ENCODE results near the gene SPINK5. TPM values are rescaled to one million over a fixed set of nuclear protein-coding genes. Genes with fewer than 3 reads are reported as not detected.

SPINK5 gene, protein sequence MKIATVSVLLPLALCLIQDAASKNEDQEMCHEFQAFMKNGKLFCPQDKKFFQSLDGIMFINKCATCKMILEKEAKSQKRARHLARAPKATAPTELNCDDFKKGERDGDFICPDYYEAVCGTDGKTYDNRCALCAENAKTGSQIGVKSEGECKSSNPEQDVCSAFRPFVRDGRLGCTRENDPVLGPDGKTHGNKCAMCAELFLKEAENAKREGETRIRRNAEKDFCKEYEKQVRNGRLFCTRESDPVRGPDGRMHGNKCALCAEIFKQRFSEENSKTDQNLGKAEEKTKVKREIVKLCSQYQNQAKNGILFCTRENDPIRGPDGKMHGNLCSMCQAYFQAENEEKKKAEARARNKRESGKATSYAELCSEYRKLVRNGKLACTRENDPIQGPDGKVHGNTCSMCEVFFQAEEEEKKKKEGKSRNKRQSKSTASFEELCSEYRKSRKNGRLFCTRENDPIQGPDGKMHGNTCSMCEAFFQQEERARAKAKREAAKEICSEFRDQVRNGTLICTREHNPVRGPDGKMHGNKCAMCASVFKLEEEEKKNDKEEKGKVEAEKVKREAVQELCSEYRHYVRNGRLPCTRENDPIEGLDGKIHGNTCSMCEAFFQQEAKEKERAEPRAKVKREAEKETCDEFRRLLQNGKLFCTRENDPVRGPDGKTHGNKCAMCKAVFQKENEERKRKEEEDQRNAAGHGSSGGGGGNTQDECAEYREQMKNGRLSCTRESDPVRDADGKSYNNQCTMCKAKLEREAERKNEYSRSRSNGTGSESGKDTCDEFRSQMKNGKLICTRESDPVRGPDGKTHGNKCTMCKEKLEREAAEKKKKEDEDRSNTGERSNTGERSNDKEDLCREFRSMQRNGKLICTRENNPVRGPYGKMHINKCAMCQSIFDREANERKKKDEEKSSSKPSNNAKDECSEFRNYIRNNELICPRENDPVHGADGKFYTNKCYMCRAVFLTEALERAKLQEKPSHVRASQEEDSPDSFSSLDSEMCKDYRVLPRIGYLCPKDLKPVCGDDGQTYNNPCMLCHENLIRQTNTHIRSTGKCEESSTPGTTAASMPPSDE
- polyA plus RNA-seq (1.8 and 3.7 TPM in 2 replicates), polyA minus RNA-seq (0.97 and 1.6 TPM in 2 replicates)

DNA sequence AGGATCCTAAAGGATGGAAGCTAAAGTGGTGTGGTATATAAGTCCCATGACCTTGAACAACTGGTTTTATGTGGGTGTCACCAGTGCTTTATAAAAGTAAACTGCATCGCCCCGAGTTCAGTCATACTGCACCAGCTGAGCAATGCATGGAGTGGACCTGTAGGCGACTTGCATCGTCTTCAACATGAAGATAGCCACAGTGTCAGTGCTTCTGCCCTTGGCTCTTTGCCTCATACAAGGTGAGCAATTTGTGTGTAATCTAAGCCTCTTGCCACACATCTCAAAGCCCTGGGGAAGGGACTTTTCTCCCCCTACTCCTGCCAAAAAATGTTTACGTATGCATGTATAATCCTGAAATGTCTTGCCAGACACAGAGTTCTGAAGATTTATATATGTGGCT is at the start of gene SPINK5:
SPINK5 (plus strand) TSS at position 120 of the 400 bp plus-strand sequence; CDS start at position 185, 65 bp downstream.
- no peaks in the 10 kb centered on the region for H3K79me2 ChIP-seq (replicated peaks; ENCODE audit: insufficient read depth, low read length)
- no peaks in the 10 kb centered on the region for H3K36me3 ChIP-seq (ENCODE audit: insufficient read depth, low read length)
- no peaks in the 10 kb centered on the region for H3K27me3 ChIP-seq (ENCODE audit: insufficient read depth, low read depth, low read length)
- TF ChIP-seq RAD21 (conservative IDR thresholded peaks at IDR 0.05) (no peak), MXI1 (conservative IDR thresholded peaks at IDR 0.05; ENCODE audit: poor library complexity, severe bottlenecking) (no peak), EZH2 (IDR thresholded peaks at IDR 0.05; ENCODE audit: borderline replicate concordance, insufficient read depth, low read length, poor library complexity, severe bottlenecking) (no peak), SMC3 (conservative IDR thresholded peaks at IDR 0.05; ENCODE audit: poor library complexity) (no peak), EP300 (conservative IDR thresholded peaks at IDR 0.05; ENCODE audit: poor library complexity, severe bottlenecking) (no peak), TAF1 (IDR thresholded peaks at IDR 0.05; ENCODE audit: low read depth) (no peak), POLR2AphosphoS5 (IDR thresholded peaks at IDR 0.05) (no peak)
- TF ChIP-seq, protein P1, sequence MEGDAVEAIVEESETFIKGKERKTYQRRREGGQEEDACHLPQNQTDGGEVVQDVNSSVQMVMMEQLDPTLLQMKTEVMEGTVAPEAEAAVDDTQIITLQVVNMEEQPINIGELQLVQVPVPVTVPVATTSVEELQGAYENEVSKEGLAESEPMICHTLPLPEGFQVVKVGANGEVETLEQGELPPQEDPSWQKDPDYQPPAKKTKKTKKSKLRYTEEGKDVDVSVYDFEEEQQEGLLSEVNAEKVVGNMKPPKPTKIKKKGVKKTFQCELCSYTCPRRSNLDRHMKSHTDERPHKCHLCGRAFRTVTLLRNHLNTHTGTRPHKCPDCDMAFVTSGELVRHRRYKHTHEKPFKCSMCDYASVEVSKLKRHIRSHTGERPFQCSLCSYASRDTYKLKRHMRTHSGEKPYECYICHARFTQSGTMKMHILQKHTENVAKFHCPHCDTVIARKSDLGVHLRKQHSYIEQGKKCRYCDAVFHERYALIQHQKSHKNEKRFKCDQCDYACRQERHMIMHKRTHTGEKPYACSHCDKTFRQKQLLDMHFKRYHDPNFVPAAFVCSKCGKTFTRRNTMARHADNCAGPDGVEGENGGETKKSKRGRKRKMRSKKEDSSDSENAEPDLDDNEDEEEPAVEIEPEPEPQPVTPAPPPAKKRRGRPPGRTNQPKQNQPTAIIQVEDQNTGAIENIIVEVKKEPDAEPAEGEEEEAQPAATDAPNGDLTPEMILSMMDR (IDR thresholded peaks at IDR 0.05; ENCODE audit: poor library complexity, severe bottlenecking) = no peak
- TF ChIP-seq, protein P2, sequence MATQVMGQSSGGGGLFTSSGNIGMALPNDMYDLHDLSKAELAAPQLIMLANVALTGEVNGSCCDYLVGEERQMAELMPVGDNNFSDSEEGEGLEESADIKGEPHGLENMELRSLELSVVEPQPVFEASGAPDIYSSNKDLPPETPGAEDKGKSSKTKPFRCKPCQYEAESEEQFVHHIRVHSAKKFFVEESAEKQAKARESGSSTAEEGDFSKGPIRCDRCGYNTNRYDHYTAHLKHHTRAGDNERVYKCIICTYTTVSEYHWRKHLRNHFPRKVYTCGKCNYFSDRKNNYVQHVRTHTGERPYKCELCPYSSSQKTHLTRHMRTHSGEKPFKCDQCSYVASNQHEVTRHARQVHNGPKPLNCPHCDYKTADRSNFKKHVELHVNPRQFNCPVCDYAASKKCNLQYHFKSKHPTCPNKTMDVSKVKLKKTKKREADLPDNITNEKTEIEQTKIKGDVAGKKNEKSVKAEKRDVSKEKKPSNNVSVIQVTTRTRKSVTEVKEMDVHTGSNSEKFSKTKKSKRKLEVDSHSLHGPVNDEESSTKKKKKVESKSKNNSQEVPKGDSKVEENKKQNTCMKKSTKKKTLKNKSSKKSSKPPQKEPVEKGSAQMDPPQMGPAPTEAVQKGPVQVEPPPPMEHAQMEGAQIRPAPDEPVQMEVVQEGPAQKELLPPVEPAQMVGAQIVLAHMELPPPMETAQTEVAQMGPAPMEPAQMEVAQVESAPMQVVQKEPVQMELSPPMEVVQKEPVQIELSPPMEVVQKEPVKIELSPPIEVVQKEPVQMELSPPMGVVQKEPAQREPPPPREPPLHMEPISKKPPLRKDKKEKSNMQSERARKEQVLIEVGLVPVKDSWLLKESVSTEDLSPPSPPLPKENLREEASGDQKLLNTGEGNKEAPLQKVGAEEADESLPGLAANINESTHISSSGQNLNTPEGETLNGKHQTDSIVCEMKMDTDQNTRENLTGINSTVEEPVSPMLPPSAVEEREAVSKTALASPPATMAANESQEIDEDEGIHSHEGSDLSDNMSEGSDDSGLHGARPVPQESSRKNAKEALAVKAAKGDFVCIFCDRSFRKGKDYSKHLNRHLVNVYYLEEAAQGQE (IDR thresholded peaks at IDR 0.05; ENCODE audit: borderline replicate concordance) = no peak
- no peak within 1 kb of the TSS for H3K4me2 ChIP-seq (ENCODE audit: low read length)
- no peaks in the 10 kb centered on the region for H3K9me2 ChIP-seq (ENCODE audit: insufficient read depth, low read length)
- H4K20me1 ChIP-seq (ENCODE audit: insufficient read depth) = no peaks in the 10 kb centered on the region
- no peaks in the 10 kb centered on the region for H3F3A ChIP-seq (ENCODE audit: insufficient read depth, low read length, poor library complexity, severe bottlenecking)
- H3K27ac ChIP-seq (ENCODE audit: low read length) = no peak within 1 kb of the TSS
- H3K4me3 ChIP-seq (ENCODE audit: low read length) = no peak within 1 kb of the TSS
- no peak within 1 kb of the TSS for H2AFZ ChIP-seq (ENCODE audit: low read depth, low read length)
- no peaks in the 10 kb centered on the region for H3K9me3 ChIP-seq (ENCODE audit: low read length)
- H3K9ac ChIP-seq (ENCODE audit: low read length) = no peak within 1 kb of the TSS

DNA sequence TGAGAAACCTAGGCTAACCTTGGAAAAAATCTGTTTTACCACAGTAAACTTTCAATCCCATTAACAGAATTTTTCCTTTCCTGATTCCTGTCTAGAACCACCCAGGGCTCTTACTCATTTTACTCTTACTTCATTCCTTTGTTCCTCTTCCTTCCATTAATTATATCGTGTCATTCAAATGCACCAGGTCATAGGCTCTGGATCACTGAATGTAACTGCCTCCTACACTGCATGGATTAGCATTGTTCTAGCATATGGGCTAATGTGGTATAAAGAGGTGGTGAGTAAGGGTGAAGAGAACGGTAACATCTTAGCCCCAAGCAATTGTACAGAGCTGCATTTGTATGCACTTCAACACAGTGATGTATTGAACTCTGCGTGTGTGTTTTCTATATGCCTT is 49.5 kb upstream of the SPINK5 start:
- H3K9ac ChIP-seq (ENCODE audit: low read length) = no peak overlapping the region
- no peaks in the 10 kb centered on the region for H3K9me3 ChIP-seq (ENCODE audit: low read length)
- H4K20me1 ChIP-seq (ENCODE audit: insufficient read depth) = no peaks in the 10 kb centered on the region
- no peak overlapping the region for H3K4me2 ChIP-seq (ENCODE audit: low read length)
- no peaks in the 10 kb centered on the region for H3K27me3 ChIP-seq (ENCODE audit: insufficient read depth, low read depth, low read length)
- H2AFZ ChIP-seq (ENCODE audit: low read depth, low read length) = no peak overlapping the region
- no peak overlapping the region for H3K4me3 ChIP-seq (ENCODE audit: low read length)
- TF ChIP-seq, protein P1 (IDR thresholded peaks at IDR 0.05; ENCODE audit: poor library complexity, severe bottlenecking) = no peak
- TF ChIP-seq POLR2AphosphoS5 (IDR thresholded peaks at IDR 0.05) (no peak), MXI1 (conservative IDR thresholded peaks at IDR 0.05; ENCODE audit: poor library complexity, severe bottlenecking) (no peak), TAF1 (IDR thresholded peaks at IDR 0.05; ENCODE audit: low read depth) (no peak), RAD21 (conservative IDR thresholded peaks at IDR 0.05) (no peak), EP300 (conservative IDR thresholded peaks at IDR 0.05; ENCODE audit: poor library complexity, severe bottlenecking) (no peak), SMC3 (conservative IDR thresholded peaks at IDR 0.05; ENCODE audit: poor library complexity) (no peak), EZH2 (IDR thresholded peaks at IDR 0.05; ENCODE audit: borderline replicate concordance, insufficient read depth, low read length, poor library complexity, severe bottlenecking) (no peak)
- TF ChIP-seq, protein P2 (IDR thresholded peaks at IDR 0.05; ENCODE audit: borderline replicate concordance) = no peak
- H3K36me3 ChIP-seq (ENCODE audit: insufficient read depth, low read length) = no peaks in the 10 kb centered on the region
- H3F3A ChIP-seq (ENCODE audit: insufficient read depth, low read length, poor library complexity, severe bottlenecking) = no peaks in the 10 kb centered on the region
- no peak overlapping the region for H3K27ac ChIP-seq (ENCODE audit: low read length)
- no peaks in the 10 kb centered on the region for H3K79me2 ChIP-seq (replicated peaks; ENCODE audit: insufficient read depth, low read length)
- H3K9me2 ChIP-seq (ENCODE audit: insufficient read depth, low read length) = no peaks in the 10 kb centered on the region

Data from neural cell (in vitro differentiated cells).